ENCODE results near the gene FHDC1.

The FHDC1 gene

GRCh38 chr4:152941411-152941810 is 5.3 kb downstream of the FHDC1 start:
- no peak for DNase-seq (ENCODE audit: low read depth)
- no peak overlapping the region for H3K4me3 ChIP-seq (ENCODE audit: low read depth, low read length)
- TF ChIP-seq CTCF (IDR thresholded peaks at IDR 0.05; ENCODE audit: low read depth, low read length, missing control alignments): no peak

- TF ChIP-seq CTCF (IDR thresholded peaks at IDR 0.05; ENCODE audit: low read depth, low read length, missing control alignments): no peak
- DNase-seq (ENCODE audit: low read depth): no peak
- no peak overlapping the region for H3K4me3 ChIP-seq (ENCODE audit: low read depth, low read length)
Measured at GRCh38 chr4:152942346-152942745, 6.2 kb downstream of the FHDC1 start.

GRCh38 chr4:152943672-152944071 is 7.5 kb downstream of the FHDC1 start:
- TF ChIP-seq CTCF (IDR thresholded peaks at IDR 0.05; ENCODE audit: low read depth, low read length, missing control alignments): no peak
- DNase-seq (ENCODE audit: low read depth): no peak
- no peak overlapping the region for H3K4me3 ChIP-seq (ENCODE audit: low read depth, low read length)

GRCh38 chr4:152944666-152945320 is 8.7 kb downstream of the FHDC1 start:
- TF ChIP-seq CTCF (IDR thresholded peaks at IDR 0.05; ENCODE audit: low read depth, low read length, missing control alignments): no peak
- DNase-seq (ENCODE audit: low read depth): no peak
- H3K4me3 ChIP-seq (ENCODE audit: low read depth, low read length): no peak overlapping the region

GRCh38 chr4:152945639-152946038 is 9.5 kb downstream of the FHDC1 start:
- no peak for TF ChIP-seq CTCF (IDR thresholded peaks at IDR 0.05; ENCODE audit: low read depth, low read length, missing control alignments)
- DNase-seq (ENCODE audit: low read depth): no peak

GRCh38 chr4:152946446-152946845 is 10.3 kb downstream of the FHDC1 start:
- no peak overlapping the region for H3K4me3 ChIP-seq (ENCODE audit: low read depth, low read length)
- TF ChIP-seq CTCF (IDR thresholded peaks at IDR 0.05; ENCODE audit: low read depth, low read length, missing control alignments): no peak
- DNase-seq (ENCODE audit: low read depth): no peak

More at GRCh38 chr4:152945639-152946038, 9.5 kb downstream of the FHDC1 start:
- H3K4me3 ChIP-seq (ENCODE audit: low read depth, low read length): no peak overlapping the region

GRCh38 chr4:152947311-152947710 is 11.2 kb downstream of the FHDC1 start:
- H3K4me3 ChIP-seq (ENCODE audit: low read depth, low read length): no peak overlapping the region
- no peak for TF ChIP-seq CTCF (IDR thresholded peaks at IDR 0.05; ENCODE audit: low read depth, low read length, missing control alignments)
- DNase-seq (ENCODE audit: low read depth): no peak

All from GM12864 (cell line).